Fibroblast of upper back skin (primary cell): ENCODE measurements around the gene UQCR10.

ENCODE experiments used
- DNase-seq: peaks from one replicate; pipeline ENCODE4 v3.0.0-alpha.2; 2013

UQCR10 gene

DNA sequence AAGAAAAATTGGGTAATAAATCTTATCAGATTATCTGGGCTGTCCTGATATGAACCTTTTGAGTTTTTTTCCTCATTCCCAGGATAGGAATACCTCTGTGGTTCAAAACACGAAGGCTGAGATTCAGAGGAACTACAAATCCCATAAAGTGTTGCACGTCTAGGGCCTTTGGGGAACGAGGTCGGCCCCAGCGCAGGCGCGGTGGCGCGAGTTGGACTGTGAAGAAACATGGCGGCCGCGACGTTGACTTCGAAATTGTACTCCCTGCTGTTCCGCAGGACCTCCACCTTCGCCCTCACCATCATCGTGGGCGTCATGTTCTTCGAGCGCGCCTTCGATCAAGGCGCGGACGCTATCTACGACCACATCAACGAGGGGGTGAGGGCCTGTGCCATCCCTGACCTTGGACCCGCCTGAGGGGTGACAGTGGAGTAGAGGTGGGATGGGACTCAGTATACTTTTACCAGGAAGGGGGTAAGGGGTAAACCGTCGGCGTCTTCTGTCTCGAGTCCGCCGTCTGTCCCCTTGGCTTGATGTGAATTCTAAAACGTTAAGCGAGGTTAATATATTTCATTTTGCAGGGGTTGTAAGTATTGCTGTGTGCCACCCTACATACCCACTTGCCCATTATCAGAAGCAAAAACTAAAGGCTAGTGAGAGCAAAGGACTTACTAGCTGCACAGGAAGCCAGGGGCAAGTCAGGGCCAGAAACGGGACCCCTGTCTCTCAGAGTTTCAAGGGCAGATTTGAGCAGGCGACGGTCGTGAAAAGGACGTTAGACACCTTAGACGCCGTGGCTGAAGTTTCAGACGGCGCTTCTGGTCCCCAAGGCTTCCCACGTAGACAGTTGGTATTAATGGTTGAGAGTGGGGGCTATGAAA is at the start of gene UQCR10:
Gene UQCR10 (plus strand): TSS at position 199 of the 881 bp plus-strand sequence. CDS start 30 bp downstream, at position 229.
- DNase-seq, result peak; percentile 89

DNA sequence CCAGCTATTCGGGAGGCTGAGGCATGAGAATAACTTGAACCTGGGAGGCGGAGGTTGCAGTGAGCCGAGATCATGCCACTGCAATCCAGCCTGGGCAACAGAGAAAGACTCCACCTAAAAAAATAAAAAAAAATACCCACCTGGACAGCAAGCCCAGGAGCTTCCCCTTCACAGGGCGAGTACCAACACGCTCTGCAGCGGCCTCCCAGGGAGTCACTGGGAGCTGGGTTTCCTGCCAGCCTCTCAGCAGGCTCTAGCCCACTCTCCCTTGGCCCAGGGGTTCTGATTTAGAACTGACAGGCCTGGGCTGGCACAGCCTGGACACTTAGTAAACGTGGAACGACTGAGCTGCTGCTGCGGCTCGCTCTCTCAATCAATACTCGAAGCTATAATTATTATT is 49.4 kb upstream of the UQCR10 start:
- no peak for DNase-seq

DNA sequence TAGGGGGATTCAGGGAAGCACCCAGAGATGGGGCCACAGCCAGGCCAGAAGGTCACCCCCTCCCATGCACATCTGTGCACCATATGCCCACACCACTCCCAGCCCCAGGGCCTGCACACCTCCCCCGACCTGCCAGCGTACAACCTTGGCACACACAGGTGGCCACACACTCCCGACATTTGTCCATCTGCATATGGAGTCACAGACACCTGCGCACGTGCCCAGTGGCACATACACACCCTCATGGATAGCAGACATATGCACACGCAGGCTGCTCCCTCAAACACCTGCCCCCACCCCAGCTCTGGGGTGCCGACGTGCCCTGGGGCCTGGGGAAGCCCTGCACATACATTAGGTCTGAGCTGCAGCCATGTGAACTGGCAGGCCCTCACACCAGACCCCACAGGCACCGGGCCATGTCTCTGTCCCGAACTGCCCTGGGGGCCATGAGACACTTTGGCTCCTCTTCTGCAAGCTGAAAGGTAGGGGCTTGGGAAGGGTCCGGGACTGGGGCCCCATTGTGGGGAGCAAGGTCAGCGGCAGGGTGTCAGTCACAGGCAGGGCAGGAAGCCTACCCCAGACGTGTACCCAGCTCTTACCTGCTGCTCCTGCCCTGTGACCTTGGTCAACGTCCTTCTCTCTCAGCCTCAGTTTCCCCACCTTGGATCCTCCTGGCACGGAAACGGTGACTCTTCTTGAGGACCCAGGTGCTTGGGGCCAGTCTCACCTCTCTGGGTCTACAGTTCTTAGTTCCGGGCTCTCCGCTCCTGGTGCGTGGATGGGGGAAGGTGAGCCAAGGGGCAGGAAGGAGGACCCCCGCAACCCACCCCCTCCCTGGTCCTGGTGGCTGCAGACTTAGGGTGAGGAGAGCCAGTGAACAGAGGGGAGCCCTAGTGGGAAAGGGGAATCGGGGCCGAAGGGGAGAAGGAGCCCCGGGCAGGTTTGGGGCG is 47.9 kb upstream of the UQCR10 start:
- DNase-seq, result no peak

DNA sequence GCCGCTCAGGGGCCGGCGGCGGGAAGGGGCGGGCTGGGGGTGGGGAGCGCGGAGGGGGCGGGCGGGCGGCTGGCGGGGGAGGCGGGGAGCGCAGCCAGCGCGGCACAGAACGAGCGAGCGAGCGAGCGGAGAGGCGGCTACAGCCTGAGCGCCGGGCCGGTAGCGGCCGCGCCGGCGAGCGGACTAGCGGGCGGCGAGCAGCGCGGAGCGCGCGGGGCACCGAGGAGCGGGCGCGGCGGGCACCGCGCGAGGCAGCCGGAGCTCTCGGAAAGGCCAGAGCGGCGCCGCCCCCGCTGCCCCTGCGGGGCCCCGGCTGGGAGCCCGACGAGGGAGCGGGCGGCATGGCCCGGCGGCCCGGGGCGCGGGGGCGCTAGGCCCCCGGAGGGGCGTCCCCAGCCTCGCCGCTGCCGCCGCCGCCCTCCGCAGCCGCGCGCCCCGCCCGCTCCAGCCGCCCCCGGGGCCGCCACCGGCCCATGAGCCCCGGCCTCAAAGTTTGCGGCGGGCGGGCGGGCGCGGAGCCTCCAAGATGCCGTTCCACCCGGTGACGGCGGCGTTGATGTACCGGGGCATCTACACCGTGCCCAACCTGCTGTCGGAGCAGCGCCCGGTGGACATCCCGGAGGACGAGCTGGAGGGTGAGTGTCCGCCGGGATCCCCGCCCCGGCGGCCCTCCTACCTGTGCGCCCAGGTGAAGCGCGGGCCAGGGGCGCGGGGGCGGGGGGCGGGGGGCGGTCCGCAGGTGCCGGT is 47.1 kb upstream of the UQCR10 start, which contains the start of gene CABP7:
Gene CABP7 (plus strand): TSS at position 105 of the 747 bp plus-strand sequence. CDS start 422 bp downstream, at position 527.
- DNase-seq, result no peak

DNA sequence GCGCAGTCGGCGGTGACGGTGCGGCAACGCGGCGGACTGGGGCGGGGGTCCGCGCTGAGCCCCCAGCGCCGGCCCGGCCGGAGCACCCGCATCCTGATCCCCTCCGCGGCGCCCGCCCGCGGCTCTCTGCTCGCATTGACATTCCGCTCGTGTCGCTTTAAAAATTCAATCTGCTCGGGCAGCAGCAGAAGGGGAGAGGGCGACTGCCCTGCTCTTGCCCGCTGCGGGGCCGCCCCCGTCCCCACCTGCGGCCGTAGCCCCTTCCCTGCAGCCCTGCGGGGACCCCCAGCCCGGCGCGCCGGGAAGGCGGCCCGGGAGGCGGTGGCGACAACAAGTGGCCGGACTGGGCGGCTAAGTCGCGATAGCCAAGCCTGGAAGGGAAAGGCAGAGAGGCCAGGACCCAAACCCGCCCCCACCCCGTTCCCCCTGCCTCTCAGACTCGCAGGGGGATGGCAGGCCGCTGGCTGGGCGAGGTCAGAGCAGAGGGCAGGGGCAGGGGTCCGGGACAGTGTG is 46.3 kb upstream of the UQCR10 start:
- no peak for DNase-seq

DNA sequence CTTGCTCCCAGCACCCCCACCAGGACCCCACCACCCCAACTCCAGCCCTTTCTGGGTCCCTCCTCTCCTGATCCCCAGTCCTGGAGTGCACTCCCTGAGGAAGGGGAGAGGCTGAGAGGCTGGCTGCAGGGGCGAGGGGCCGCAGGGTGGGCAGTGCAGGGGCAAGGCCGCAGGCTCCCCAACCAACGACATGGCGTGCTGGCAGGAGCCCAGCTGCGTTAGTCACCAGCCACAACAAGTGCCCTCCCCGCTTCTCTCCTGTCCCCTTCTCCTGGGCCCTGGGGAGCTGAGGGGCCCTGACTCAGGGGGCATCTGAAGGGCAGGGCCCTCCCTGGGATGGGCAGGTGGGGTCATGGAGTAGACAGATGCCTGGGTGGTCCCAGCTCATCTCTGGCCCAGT is 45.0 kb upstream of the UQCR10 start:
- no peak for DNase-seq

DNA sequence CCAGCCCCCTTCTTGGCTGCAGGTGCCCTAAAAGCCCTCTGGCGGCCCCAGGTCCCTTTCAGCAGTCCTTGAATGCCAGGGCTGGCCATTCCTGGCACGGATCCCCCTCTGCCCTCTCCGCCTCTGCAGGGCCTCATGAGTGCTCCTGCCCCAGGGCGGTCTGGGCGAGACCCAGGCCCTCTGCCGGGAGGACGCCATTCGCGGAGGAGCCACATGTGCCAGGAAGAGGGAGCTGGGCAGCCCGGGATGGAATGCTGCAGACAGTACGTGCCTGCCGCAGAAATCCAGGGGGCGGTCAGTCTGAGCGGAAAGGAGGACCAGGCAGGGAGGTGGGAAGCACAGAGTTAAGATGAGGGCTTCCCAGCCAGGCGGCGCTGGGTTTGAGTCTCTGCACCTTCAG is 44.6 kb upstream of the UQCR10 start:
- DNase-seq, result no peak

DNA sequence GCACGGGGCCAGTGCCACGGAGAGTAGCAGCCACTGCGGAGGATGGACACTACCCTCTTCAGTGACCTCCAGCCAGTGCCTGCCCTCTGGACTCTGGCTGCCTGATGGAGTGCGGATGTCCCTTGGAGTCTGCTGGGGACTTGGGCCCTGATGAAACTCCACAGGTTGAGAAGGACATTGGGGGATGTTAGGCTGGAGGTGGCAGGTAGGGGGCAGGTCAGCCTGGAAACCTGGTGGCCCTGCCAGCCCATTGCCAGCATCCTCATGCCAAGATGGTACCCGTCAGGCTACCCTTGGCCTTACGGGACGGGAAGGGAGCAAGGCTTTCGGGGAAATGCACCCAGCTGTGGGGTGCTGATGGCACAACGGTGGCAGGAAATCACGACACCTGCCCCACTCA is 43.4 kb upstream of the UQCR10 start:
- DNase-seq, result no peak

DNA sequence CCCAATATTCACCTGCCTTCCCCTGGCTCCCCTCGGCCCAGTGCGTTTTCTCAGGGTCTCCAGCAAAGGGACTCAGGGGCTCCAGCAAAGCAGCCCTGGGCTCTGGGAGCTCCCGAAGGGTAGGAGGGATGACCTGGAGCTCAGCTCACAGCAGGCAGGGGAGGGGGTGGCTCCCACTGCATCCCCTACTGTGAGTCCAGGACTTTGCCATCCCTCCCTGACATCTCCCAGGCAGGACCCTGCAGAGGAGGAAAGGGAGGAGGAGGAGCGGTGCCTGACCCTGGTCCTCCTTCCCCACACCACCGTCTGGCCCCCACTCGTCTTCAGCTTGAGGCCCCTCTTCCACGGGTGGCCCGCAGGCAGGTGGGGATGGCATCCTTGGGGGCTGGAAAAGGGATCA is 42.3 kb upstream of the UQCR10 start:
- DNase-seq, result no peak

DNA sequence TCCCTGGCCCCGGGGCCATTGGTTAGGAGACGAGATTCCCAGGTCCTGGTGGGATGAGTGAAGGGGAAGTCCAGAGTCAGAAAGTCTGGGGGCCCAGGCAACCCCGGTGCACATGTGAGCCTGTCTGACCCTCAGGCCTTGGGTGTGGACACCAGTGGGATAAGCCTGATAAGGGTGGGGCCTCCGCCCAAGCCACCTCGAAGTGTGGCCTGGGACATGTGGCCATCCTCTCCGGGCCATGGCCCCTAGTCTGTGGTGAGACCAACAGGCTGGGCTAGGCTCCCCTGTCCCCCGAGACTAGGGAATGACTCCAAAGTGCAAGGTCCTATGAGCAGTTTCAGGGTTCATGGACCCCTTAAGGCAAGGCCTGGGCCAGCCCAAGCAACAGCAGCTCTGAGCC is 41.1 kb upstream of the UQCR10 start:
- DNase-seq, result no peak

DNA sequence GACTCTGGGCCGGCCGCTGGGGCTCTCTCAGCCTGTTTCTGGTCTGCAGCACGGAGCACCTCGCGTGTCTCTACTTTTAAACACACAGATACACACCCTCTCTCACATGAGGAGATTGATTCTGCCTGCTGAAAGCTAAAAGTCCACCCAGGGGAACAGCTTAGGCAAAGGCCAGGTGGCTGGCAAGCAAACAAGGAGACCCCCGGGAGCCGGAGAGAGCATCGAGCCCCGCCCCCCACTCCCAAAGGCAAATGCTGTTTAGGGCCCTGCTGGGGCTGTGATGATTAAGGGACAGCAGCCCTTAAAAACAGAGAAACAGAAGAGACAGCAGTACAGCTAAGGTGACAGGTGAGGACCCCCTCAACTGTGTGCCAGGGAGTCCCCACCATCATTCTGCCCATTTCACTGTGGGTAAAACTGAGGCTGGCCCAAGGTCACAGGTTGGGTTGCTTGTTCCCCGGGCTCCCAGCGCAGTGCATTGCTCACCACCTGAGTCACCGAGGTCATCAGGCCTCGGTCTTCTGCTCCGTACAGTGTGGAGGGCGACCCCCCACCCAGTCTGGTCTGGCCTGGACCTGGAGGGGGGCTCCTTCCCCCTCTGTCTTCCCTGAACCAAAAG is 40.5 kb upstream of the UQCR10 start:
- no peak for DNase-seq

DNA sequence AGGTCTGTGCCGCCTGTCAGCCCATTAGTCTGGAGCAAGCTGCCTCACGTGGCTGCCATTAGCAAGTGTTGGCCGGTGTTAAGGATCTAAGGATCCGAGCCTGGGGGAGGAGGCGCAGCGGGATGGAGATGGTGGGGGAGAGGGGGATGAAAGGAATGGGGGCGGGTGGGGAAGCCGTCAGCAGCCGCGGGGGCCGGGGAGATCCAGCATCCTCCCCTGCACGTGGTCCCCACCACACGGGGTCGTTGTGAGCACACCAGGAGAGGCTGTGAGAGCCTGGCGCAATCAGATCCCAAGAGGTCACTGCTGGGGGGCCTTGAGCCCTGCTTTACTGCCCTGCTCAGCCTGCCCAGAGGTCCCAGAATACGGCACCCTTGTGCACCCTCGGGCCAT is 40.0 kb upstream of the UQCR10 start:
- DNase-seq, result peak; percentile 42

DNA sequence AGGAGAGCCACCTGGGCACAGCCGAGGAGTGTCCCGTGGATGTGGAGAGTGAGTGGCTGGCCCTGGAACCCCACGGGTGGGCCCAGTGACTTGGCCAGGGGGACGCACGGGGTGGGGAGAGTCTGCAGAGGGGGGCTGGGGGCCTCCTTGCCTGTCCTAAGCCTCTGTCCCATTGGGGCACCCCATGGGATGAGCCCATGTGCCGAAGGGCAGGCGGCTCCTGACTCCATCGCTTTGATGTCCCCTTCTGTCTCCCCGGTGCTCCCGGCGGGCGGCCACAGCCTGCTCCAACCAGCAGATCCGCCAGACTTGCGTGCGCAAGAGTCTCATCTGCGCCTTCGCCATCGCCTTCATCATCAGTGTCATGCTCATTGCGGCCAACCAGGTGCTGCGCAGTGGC is 38.0 kb upstream of the UQCR10 start:
- no peak for DNase-seq

DNA sequence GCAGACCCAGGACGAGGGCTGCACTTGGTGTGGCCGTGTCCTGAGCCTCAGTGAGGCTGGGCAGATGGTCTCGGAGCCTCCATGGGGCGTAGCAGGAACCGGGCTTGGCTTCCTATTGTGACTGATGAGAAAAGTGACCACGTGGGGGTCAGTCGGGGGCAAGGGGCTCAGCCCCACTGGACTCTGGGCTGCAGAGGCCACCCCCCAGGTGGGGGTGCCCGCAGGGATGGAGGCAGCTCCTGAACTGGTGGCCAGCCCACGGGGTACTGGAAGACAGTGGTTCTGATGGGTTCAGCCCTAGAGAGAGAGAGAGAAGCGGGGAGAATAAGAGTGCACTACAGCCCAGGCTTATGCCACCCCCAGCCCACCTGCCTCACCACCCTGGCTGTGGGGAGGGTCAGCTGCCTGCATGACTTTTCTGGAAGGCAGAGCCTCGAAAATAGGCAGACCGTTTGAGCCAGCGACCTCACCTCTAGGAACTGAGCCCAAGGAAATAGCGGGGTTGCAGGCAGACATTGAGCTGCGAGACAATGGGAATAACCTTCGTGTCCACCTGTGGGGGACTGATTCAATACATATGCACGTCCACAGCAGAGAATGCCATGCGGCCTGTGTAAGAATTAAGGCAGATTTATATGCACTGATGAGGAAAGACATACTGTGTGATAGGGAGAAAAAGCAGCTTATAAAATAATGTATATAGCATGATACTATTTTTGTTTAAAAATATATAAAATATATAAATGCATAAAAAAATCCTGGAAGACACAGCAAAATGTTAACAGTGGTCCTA is 35.9 kb upstream of the UQCR10 start:
- DNase-seq, result no peak

DNA sequence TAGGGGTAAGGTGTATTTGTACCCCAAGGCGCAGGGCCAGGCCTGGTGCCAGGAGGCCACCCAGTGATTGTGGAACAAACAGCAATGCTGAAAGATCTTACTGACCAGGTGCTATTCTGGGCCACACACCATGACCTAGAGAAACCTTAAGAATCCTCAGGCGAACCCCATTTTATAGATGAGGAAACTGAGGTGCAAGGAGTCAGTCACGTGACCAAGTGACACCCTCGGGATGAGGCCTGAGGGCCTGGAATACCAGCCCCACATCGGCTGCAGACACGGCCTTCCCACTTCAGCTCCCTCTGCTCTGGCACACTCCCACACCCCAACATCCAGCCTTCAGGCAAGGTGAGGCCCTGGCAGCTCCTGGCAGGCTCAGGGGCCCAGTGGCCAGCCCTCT is 34.3 kb upstream of the UQCR10 start:
- no peak for DNase-seq

DNA sequence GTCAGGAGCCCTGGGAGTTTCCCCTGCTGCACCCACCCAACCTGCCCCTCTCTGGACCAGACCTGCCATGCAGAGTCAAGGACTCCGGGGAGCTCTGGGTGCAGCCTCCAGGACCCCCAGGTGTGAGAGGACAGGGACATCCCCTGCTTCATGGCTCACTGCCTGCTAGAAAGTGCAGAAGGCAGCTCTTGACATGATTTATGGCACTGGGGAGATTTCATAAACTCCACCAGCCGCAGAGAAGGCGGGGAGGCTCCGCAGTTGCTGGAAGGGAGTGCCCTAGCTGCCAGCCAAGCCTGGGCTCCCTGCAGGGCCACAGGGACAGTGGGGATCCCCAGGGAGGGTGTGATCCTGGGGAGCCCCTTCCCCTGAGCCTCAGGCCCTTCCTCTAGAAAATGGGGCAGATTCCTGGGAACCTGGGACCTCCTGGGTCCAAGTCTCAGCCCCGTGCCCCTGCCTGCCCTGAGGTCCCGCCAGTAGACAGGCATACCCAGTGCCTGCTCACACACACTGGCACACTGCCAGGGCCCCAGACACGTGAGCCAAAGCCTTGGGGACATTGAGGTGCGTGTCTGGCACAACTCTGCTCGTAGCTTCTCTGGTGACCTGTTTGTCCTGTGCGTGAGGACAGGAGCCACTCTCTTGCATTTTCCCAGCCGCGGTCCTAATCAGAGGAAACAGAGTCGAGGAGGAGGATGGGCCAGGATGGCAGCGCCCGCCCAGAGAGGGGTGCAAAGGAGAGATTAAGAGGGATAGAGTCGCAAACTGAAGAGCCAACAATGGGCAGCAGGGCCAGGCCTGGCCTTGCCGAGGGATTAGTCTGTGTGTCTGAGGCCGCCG is 33.6 kb upstream of the UQCR10 start:
- no peak for DNase-seq

DNA sequence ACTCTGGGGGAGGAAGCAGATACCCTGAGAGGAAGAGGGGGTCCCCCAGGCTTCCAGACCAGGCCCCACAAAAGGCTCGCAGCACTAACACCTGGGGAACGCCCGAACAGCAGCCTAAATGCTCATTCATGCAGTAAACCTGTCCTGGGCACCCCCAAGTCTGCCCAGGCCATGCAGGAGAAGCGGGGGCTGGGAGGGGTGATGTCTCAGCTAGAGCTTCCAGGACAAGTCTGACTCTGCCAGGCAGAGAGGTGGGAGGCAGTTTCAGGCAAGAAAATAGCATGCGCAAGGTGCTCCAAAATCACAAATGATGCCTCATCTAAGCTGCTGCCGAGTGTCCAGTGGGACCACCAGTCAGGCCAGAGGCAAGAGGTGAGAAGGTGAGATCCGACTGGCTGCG is 32.8 kb upstream of the UQCR10 start:
- DNase-seq, result no peak

DNA sequence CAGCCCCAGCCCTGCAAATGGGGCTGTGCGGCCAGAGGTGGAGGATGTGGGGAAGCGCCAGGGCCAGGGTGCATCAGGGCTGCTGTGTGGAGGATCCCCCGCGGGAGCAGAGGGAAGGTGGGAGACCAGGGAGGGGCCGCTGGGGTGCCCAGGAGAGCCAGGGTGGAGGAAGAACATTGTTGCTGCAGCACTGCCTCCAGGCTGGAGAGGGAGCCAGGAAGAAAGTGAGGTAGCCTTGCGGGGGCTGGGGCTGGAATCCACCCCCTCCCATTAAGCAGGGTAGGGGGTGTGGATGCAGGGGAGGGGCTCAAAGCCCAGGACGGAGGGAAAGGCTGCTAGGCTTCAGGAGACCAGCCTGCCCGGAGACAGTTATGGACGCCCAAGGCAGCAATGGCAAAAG is 32.3 kb upstream of the UQCR10 start:
- no peak for DNase-seq

DNA sequence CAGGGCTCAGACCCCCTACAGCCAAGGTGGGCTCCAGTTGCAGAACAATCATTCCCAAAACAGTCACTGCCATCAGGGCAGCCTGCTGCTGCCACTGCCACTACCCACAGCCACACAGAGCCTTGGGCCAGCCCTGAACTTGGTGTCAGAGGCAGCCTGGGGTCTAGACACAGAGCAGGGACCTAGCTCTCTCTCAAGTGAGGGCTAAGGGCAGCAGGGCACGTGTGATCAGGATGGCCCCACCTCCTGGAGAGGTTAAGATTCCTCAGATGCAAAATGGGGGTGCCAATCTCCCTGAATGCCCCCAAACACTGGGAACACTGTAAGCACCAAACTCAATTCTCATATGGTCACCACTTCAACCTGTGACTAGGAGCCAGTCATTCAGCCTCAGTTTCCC is 31.8 kb upstream of the UQCR10 start:
- no peak for DNase-seq
